A549 (cell line): ENCODE data around the gene EFNA5. TPM values are rescaled to one million over a fixed set of nuclear protein-coding genes. Genes with fewer than 3 reads are reported as not detected.

Experiments used
- ATAC-seq, 2 experiments: fragments of 200-7000 bp in 1 of 2; fragments of >200 bp in 1 of 2; cut with Nextera tagmentation in 1 of 2; cut with Tn5 transposase in 1 of 2; 3 replicates each; pipeline versions ENCODE4 v1.8.0 to v1.9.1; 2018 to 2020; ENCODE audit warnings: mild to moderate bottlenecking in 1 of 2, moderate library complexity in 1 of 2
- CTCF ChIA-PET: fragments of 300-600 bp; sonication (Branson Sonifier 250); formaldehyde crosslinking; extraction: SDS; loops from one replicate; lab custom pipeline; 2021; ENCODE audit warnings: antibody characterized with exemption, inconsistent platforms; lab: Yijun Ruan, JAX
- POLR2A ChIA-PET: fragments of 350-600 bp; formaldehyde crosslinking; extraction: SDS; loops from one replicate; lab custom pipeline; 2021; ENCODE audit warnings: antibody characterized with exemption, inconsistent platforms; lab: Yijun Ruan, JAX
- DNase-seq, 2 experiments: peaks; one replicate each; pipeline versions ENCODE4 v3.0.0 to v3.0.0-alpha.2; 2011 to 2016; ENCODE audit warnings: low read depth in 1 of 2, low spot score in 1 of 2
- FAIRE-seq: peaks from 2 replicates; lab custom pipeline; 2011; peaks lifted over from hg19 to GRCh38; lab: Jason Lieb, UNC
- H3K27ac ChIP-seq, 2 experiments: fragments of >200 bp; sonication (Bioruptor Twin); formaldehyde crosslinking; 3 replicates each; pipeline ENCODE4 v1.5.1; 2016 to 2017
- H3K4me1 ChIP-seq: fragments of >200 bp; sonication (Bioruptor Twin); formaldehyde crosslinking; 3 replicates; pipeline ENCODE4 v1.6.1; 2016
- H3K4me2 ChIP-seq: fragments of >200 bp; sonication (Bioruptor Twin); formaldehyde crosslinking; 3 replicates; pipeline ENCODE4 v1.6.1; 2016
- H3K4me3 ChIP-seq: fragments of >200 bp; sonication (Bioruptor Twin); formaldehyde crosslinking; 3 replicates; pipeline ENCODE4 v1.5.1; 2016
- H3K9me3 ChIP-seq: fragments of >200 bp; sonication (Bioruptor Twin); formaldehyde crosslinking; 3 replicates; pipeline ENCODE4 v1.6.1; 2016
- CBX8 ChIP-seq: fragments of 200-600 bp; sonication (generic); IDR thresholded peaks from 2 replicates; pipeline ENCODE4 v1.6.1; 2016
- CHD2 ChIP-seq: fragments of 150-350 bp; IDR thresholded peaks from 2 replicates; pipeline ENCODE4 v1.6.1; 2014; ENCODE audit warnings: low read length; ENCODE audit not compliant: partially characterized antibody
- E2F6 ChIP-seq: IDR thresholded peaks from 2 replicates; pipeline ENCODE4 v1.6.1; 2012; ENCODE audit warnings: low read depth, borderline replicate concordance
- EHMT2 ChIP-seq: fragments of 200-600 bp; sonication (generic); IDR thresholded peaks from 2 replicates; pipeline ENCODE4 v1.6.1; 2016; ENCODE audit warnings: antibody characterized with exemption, low read depth, mild to moderate bottlenecking, moderate library complexity
- FOSL2 ChIP-seq, 2 experiments: fragments of 450-650 bp in 1 of 2; fragments of >200 bp in 1 of 2; sonication (Bioruptor Twin) in 1 of 2; formaldehyde crosslinking; IDR thresholded peaks; 2 replicates each; pipeline versions ENCODE4 v1.5.0 to v1.6.1; 2016 to 2020; ENCODE audit warnings: mild to moderate bottlenecking in 1 of 2, moderate library complexity in 1 of 2
- GATA3 ChIP-seq: IDR thresholded peaks from 2 replicates; pipeline ENCODE4 v1.6.1; 2012; ENCODE audit warnings: borderline replicate concordance
- HDAC2 ChIP-seq: fragments of 200-600 bp; sonication (generic); IDR thresholded peaks from 2 replicates; pipeline ENCODE4 v1.6.1; 2016
- HOXA7 ChIP-seq: fragments of 250-450 bp; sonication (Bioruptor Pico); IDR thresholded peaks from 2 replicates; pipeline ENCODE4 v1.5.0; 2020; ENCODE audit warnings: mild to moderate bottlenecking, moderate library complexity
- HOXB5 ChIP-seq: fragments of 250-450 bp; sonication (Bioruptor Pico); IDR thresholded peaks from 2 replicates; pipeline ENCODE4 v1.5.0; 2020; ENCODE audit warnings: mild to moderate bottlenecking, moderate library complexity
- JUN ChIP-seq, 2 experiments: fragments of >200 bp; sonication (Bioruptor Twin); formaldehyde crosslinking; IDR thresholded peaks; 2 replicates in 1 of 2; 3 replicates in 1 of 2; pipeline ENCODE4 v1.6.1; 2016 to 2017
- NR3C1 ChIP-seq: fragments of >200 bp; sonication (Bioruptor Twin); formaldehyde crosslinking; IDR thresholded peaks from 3 replicates; pipeline ENCODE4 v1.6.1; 2017
- POLR2AphosphoS2 ChIP-seq: conservative IDR thresholded peaks from 2 replicates; pipeline ENCODE4 v1.6.1; 2012; ENCODE audit warnings: low read length, improper control_type of control experiment, inconsistent platforms
- RAD21 ChIP-seq, 2 experiments: fragments of >200 bp in 1 of 2; sonication (Bioruptor Twin) in 1 of 2; formaldehyde crosslinking in 1 of 2; IDR thresholded peaks in 1 of 2; conservative IDR thresholded peaks in 1 of 2; 2 replicates in 1 of 2; 3 replicates in 1 of 2; pipeline ENCODE4 v1.6.1; 2012 to 2018; ENCODE audit warnings: inconsistent platforms in 1 of 2
- RARB ChIP-seq: fragments of 250-450 bp; sonication (Bioruptor Pico); IDR thresholded peaks from 2 replicates; pipeline ENCODE4 v1.8.0; 2021; ENCODE audit warnings: mild to moderate bottlenecking, moderate library complexity
- RCOR1 ChIP-seq: fragments of 150-350 bp; IDR thresholded peaks from 2 replicates; pipeline ENCODE4 v1.6.1; 2014; ENCODE audit warnings: antibody characterized with exemption, low read length, low read depth
- REST ChIP-seq: fragments of 200-600 bp; sonication (generic); IDR thresholded peaks from 2 replicates; pipeline ENCODE4 v1.6.1; 2016; ENCODE audit warnings: antibody characterized with exemption, mild to moderate bottlenecking, moderate library complexity
- SMC3 ChIP-seq: fragments of >200 bp; sonication (Bioruptor Twin); formaldehyde crosslinking; IDR thresholded peaks from 3 replicates; pipeline ENCODE4 v1.6.1; 2018; ENCODE audit warnings: inconsistent platforms
- SREBF2 ChIP-seq: fragments of 450-650 bp; IDR thresholded peaks from 2 replicates; pipeline ENCODE4 v1.6.1; 2014; ENCODE audit warnings: mild to moderate bottlenecking, moderate library complexity
- WGBS: methylation state at CpG from one replicate; pipeline ENCODE4 v1.1.6; 2017; ENCODE audit errors: missing lambda C conversion rate; 5-methylcytosine and 5-hydroxymethylcytosine counted together
- polyA plus RNA-seq, 4 experiments: library from polyadenylated mRNA; depleted of rRNA in 3 of 4; stranded (reverse); fragments of >200 nt; fragmentation: RNase III in 1 of 4; extraction: RNeasy Plus Mini Kit Qiagen cat#74134 plus additional on column Dnase treatment in 1 of 4; gene quantifications; 2 replicates in 3 of 4; 3 replicates in 1 of 4; pipeline ENCODE4 v1.2.3, GENCODE V29; 2011 to 2017

EFNA5 gene
- polyA plus RNA-seq, 2 of the 4 experiments (the other 2 are of a cell fraction), result 8.5 to 20.7 TPM

- 73% methylated on average over 3 of the region's 3 CpGs for WGBS
- H3K4me1 ChIP-seq, result no peaks in the 10 kb centered on the region
- H3K4me3 ChIP-seq, result no peak overlapping the region
- ATAC-seq, result no peak
- ChIA-PET POLR2A (no interaction called here), CTCF (interaction anchor here (1.2 kb wide), 1 partner anchor 8 kb away, joined by 6 read pairs; no protein-coding TSS in a partner anchor)
- no peak for FAIRE-seq
- H3K27ac ChIP-seq, result no peak overlapping the region
- DNase-seq, result no peak
- no peaks in the 10 kb centered on the region for H3K9me3 ChIP-seq
- H3K4me2 ChIP-seq, result no peak overlapping the region
- TF ChIP-seq HOXB5 (CRISPR knock-in tag), result no peak
These were observed 11.8 kb upstream of the EFNA5 start for GRCh38 chr5:107682533-107682932.

GRCh38 chr5:107680799-107681198 is 10.1 kb upstream of the EFNA5 start:
- FAIRE-seq, result no peak
- DNase-seq, result no peak
- H3K4me1 ChIP-seq, result no peaks in the 10 kb centered on the region
- H3K9me3 ChIP-seq, result no peaks in the 10 kb centered on the region
- H3K4me2 ChIP-seq, result no peak overlapping the region
- WGBS, result 73% methylated on average over 4 of the region's 4 CpGs
- ChIA-PET CTCF (interaction anchor here (1.3 kb wide), 1 partner anchor 47 kb away, joined by 3 read pairs; no protein-coding TSS in a partner anchor), POLR2A (no interaction called here)
- ATAC-seq, result no peak
- H3K4me3 ChIP-seq, result no peak overlapping the region
- TF ChIP-seq RARB (CRISPR knock-in tag), result no peak
- TF ChIP-seq SREBF2, result no peak
- no peak for TF ChIP-seq GATA3
- no peak for TF ChIP-seq EHMT2
- TF ChIP-seq RCOR1, result no peak
- no peak for TF ChIP-seq SMC3
- TF ChIP-seq CBX8, result no peak
- TF ChIP-seq E2F6, result no peak
- TF ChIP-seq HOXA7 (CRISPR knock-in tag), result no peak
- TF ChIP-seq POLR2AphosphoS2, result no peak
- TF ChIP-seq CHD2, result no peak
- no peak for TF ChIP-seq NR3C1
- no peak for TF ChIP-seq HDAC2
- TF ChIP-seq FOSL2 (IDR thresholded peaks at IDR 0.05), result no peak
- no peak for TF ChIP-seq FOSL2 (CRISPR knock-in tag; IDR thresholded peaks at IDR 0.05)
- no peak overlapping the region for H3K27ac ChIP-seq

GRCh38 chr5:107680099-107680498 is 9.4 kb upstream of the EFNA5 start:
- Histone ChIP-seq H3K9me3 (no peaks in the 10 kb centered on the region), H3K4me1 (no peaks in the 10 kb centered on the region), H3K27ac (no peak overlapping the region), H3K4me3 (no peak overlapping the region), H3K4me2 (no peak overlapping the region)
- FAIRE-seq (no peak), DNase-seq (no peak), ATAC-seq (no peak)
- ChIA-PET CTCF (interaction anchor here (1.3 kb wide), 1 partner anchor 46 kb away, joined by 3 read pairs; no protein-coding TSS in a partner anchor), POLR2A (no interaction called here)
- TF ChIP-seq HOXA7 (CRISPR knock-in tag), result no peak
- no peak for TF ChIP-seq REST
- no peak for TF ChIP-seq RAD21 (conservative IDR thresholded peaks at IDR 0.05 in 1 of 2, IDR thresholded peaks at IDR 0.05 in 1 of 2)
- no peak for TF ChIP-seq JUN (IDR thresholded peaks at IDR 0.05)
- TF ChIP-seq SMC3, result no peak
